Measurements from ENCODE around the gene BCL11B.

Gene BCL11B

DNA sequence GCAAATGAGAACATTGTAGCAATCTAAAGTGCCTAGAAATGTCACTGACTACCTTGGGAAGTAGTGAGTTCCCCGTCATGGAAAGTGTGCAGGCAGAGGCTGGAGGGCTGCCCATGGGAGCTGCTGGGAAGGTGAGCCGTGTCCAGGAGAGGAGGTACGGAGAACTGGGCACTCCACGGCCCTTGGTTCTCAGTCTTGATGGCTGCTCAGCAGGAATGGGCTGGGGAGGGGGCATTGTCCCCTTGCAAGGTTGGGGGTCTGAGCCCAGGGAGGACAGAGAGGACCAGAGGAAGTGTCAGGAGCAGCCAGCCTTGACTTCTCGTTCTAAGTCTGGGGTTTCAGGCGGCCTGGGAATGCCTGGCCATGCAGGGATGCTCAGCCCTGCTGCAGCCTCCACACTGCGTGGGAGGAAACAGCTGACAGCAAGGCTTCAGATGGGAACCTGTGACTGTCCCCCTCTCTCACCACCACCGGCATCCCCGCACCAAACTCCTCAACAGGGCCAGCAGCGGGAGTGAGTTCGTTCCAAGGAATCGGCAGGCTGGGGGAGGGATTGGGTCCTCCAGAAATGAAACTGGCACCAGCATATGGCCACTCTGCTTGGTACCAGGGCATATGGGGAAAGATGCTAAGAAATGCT, 140.2 kb downstream of the BCL11B start:
- no peak for DNase-seq

DNA sequence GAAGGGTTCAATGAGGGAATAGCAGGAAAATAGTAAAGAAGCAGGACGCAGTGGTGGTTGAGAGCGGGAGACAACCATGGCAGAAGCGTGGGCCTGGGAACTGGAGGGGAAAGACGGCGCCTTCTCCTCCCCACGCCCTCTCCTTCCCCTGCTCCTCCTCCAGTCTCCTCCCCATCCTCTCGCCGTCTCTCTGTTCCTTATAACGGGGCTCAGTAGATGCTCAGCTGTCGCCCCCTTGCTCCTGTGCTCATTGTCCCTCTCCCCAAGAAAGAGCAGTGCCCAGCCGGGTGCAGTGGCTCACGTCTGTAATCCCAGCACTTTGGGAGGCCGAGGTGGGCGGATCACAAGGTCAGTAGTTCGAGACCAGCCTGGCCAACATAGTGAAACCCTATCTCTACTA, 142.0 kb downstream of the BCL11B start:
- DNase-seq = no peak

DNA sequence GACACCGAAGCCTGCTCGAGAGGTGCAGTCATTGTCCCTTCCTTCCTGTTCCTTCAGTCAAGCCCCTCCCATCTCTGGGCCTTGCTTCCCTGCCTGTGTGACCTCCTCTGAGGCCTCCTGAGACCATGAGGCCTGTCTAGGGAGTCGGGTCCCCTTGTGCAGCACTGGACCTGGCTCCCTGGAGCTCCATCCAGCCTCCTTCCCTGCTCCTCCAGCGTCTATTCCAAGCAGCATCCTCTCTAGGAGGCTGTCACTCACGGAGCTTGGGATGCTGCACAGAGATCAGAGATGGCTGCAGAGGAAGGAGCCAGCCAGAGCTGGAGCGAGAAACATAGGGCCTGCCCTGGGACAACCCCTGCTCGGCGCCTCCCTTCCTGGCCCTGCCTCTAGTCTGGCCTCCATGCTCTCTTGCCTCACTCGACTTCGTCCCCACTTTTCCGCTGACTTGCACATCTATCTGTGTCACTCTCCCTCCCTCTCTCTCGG, 142.7 kb downstream of the BCL11B start:
- no peak for DNase-seq

DNA sequence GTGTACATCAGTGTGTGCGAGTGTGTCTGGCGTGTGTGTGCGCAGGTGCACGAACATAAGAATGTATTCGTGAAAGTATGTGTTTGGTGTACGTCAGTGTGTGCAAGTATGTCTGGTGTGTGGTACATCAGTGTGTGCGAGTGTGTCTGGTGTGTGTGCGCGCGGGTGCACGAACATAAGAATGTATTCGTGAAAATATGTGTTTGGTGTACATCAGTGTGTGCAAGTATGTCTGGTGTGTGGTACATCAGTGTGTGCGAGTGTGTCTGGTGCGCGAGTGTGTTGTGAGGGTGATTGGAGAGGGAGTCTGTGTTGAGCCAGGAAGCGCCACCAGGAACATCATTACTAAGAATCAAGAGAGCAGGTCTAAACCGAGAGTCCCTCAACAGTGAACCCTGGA, 143.8 kb downstream of the BCL11B start:
- no peak for DNase-seq

DNA sequence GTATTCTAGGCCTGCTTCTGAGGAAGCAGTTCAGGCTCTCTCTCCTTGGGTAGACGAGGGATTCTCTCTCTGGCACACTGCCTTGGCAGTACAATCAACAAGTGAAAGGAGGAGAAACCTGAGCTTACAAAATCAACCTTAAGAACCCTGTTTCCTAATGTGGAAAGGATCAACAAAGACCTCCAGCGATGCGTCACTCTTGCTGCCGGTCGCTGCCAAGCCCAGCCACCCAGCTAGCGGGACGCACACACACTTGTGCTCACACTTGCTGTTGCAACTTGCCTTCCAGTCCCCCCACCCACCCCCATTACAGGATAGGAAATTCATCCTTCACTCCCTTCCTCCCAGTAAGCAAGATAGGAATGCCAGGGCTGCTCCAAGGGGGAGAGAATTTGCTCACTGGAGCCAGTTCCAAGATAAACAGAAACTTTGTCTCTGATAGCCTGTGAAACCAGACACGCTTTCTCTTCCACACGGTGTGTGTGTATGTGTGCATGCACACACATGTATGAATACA, 144.3 kb downstream of the BCL11B start:
- no peak for DNase-seq

DNA sequence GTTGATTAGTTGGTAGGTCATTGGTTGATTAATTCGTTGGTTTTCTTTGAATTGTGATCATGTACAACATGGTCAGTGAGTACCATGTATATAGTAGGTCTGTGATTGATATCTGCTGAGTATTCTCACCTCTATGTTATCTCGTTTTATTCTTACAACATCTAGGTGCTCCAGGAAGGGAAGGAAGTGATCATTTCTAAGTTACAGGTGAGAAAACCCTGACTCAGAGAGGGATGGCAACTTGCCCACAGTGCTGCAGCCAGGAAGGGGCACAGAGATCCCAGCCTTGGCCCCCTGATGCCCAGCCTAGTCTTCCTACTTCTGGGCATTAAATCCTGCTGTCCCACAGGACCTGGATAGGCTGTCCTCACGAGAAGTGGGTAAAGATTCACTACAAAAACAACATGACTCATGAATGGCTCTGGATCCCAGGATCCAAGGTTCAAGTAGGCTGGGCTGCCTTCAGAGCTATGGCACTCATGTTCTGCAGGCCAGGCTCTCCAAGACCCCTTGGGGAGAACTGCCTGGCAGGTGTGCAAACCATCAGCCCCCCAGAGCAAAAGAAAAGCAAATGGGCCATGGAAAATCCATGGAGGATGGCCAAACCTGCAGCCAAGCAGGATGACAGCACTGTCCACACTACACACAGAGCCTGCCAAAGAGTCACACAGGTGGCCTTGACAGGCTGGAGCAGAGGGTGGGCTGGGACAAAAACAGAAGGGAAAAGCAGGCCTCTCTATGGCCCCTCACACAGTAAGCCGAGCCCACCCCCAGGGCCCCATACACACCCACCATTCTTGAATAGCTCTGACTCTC, 146.2 kb downstream of the BCL11B start:
- DNase-seq = no peak

DNA sequence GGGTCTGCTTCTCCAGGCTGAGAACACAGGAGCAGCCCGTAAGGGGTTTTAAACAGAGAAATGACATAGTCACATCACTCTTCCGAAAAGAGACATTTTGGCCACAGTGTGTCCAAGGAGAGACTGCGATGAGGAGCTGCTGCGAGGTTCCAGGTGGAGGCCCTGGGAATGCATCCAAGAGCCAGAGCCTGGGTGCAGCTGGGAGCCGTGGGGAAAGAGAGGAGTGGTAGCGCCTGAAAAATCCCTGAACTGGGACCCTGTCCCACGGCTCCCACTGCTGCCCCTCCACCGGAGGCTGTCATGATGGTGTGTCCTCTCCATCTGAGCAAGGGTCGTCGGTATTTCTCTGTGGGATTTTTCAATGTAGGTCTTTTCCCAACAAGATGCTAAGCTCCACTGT, 146.9 kb downstream of the BCL11B start:
- no peak for DNase-seq

DNA sequence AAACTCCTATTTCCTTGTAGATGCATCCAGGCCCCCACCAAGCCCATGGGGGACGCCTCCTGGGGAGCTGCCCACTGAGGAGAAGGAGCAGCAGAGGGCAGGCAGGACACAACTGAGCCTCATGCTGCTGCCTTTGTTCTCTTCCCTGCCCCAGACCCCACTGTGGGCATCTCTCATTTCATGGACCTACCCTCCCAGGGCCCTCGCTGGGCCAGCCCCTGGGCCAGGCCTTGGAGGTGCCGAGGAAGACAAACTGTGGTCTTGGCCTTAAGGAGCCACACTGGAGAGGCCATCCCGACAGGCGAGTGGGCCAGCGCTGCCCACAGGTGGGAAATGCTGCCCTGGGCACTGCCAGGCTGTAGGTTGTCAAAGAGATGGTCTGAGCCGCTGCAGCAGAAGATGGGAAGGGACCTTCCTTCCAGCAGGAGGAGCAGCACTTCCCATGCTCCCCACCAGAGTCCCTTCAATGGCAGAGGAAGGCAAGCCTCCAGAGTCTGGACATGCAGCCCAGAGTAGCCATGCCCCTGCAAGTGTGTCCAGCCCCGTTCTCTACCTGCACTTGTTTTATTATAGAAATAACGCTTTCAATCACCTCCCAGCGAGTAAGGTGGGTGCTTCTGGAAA, 147.4 kb downstream of the BCL11B start:
- DNase-seq = no peak

DNA sequence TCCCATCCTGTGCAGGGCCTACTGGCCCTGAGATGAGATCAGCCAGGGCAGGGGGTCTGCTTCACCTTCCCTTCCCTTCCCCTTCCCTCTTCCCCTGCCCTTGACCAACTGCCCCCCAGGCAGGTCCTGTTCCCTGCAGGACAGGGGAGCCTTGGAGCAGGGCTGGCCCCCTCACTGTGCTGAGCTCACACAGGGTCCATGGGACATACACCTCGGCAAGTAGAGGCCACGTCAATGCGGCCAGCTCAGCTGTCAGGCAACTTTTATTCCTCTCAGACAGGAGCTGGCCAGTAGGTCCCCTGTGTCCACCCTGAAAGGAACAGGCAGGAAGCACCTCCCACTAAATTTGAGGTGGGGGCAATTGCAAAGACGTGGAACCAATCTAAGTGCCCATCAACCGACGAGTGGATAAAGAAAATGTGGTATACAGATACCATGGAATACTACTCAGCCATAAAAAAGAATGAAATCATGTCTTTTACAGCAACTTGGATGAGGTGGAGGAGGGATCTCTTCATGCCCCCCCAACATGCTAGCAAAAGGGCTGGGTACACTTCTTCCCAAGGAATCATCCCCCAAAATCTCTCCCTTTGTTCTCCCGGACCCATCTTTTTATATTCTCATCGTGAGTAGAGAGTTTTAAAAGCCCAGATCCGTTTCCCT, 148.7 kb downstream of the BCL11B start:
- no peak for DNase-seq

DNA sequence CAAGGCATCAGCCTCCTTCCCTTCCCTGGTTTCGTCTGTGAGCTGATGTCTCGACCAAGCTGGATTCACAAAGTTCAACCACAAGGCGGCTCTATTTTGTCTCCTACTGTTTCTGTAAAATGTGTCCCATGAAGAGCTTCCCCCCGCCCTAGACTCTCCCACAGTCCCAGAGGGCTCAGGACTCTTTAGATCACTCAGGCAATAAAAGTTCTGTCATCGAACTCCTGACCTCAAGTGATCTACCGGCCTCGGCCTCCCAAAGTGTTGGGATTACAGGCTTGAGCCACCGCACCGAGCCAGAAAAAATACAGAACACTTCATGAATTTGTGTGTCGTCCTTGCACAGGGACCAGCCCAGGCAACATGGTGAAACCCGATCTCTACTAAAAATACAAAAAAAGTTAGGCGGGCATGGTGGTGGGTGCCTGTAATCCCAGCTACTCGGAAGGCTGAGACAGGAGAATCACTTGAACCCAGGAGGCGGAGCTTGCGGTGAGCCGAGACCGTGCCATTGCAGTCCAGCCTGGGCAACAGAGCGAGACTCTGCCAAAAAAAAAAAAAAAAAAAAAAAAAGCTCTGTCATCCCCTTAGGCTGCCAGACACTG, 149.4 kb downstream of the BCL11B start:
- DNase-seq = no peak

DNA sequence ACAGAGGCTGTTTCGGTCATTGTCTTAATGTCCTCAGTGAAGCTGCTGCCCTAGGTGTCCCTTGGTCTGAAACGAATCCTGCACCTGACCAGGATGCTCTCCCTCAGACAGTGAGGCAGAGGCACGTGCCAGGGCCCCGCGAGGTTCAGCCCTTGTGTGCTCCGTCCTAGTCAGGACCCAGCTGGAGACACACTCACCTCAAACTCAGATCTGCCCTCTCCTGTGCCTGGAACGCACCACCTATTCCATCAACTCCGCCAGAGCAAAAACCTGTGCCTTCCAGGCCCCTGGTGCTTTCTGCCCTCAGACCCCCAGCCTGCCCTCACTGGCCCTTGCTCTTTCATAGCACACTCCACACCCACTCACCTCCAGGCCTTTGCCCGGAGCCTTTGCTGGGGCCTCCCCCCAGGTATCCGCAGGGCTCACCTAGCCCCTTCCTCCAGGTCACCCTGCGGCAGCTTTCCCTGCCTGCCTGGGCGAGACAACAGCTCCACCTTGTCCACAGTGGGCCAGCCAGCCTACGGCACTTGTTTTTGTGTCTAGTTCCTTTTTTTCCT, 150.6 kb downstream of the BCL11B start:
- DNase-seq = no peak

DNA sequence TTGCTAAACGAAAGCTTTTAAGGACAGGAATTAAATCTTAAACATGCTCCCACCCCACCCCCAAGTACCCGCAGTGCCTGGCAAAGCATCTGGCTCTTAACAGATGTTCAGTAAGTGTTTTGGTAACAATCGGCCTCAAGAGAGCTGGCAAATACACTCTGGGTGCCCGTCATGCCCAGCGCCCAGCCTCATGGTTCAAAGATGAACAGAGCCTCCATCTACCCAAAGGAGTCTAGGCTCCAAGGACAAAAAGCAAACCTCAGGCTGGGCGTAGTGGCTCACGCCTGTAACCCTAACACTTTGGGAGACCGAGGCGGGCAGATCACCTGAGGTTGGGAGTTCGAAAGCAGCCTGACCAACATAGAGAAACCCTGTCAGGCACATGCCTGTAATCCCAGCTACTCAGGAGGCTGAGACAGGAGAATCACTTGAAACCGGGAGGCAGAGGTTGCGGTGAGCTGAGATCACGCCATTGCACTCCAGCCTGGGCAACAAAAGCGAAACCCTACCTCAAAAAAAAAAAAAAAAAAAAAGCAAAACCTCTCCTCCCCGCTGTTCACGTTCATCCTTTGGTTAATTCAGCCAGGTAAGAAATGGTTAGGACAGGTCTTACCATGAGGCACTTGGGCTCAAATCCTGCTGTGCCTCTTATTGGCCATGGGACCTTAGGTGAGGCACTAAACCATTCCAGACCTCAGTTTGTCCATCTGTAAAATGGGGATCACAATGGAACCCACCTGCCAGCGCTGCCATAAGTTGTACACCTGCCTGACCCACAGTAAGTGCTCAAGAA, 151.3 kb downstream of the BCL11B start:
- no peak for DNase-seq

DNA sequence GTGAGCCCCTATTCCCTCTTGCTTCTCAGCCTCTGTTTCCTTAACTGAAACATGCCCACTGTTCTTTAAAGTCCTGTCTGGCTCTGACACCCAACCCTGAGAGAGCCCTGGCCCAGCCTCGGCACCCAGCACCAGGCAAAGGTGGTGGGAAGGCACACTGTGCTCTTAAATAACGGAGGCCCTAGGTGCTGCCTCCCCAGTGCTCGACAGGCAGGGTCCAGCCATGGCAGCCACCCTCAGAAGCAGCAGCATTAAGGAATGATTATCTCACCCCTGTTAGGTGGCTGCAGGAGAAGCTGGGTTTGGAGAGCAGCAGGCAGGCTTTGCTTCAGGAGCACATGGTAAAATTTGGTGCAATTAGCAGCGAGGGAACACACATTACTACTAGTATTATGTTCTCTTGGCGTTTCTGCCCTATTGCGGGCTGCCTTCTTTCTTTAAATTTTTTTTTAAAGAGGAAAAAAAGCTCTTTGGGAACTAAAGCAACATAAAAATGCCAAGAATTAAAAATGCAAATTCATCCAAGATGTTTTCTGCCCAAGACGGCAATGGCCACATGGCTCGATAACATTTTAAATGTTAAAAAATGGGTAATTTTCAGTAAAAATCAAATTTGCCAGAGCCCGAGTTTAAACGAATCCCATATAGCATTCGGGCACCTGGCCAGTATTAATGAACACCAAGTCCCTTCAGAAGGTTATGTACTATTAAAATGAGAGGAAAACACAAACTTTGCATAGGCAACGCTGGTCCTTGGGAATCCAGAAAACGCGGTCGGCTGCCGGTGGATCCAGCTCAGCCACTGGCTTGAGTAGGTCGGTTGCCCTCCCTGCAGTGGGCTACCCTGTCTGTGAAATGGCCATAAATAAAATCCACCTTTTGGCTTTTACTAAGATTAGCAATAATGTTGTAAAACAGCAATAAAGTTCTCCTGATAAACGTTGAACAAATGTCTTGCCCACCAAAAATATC, 152.2 kb downstream of the BCL11B start:
- no peak for DNase-seq

Measured in activated CD4-positive, alpha-beta T cell treated with anti-CD3 and anti-CD28 coated beads for 48 hours (primary cell).